Neuronal stem cell (in vitro differentiated cells): ENCODE results near the gene STAT1.

Experiments
- DNase-seq: peaks from one replicate; pipeline ENCODE4 v3.0.0-alpha.2; 2013; ENCODE audit warnings: low spot score
- H2AFZ ChIP-seq: one replicate; pipeline ENCODE4 v1.6.1; 2013; ENCODE audit warnings: mild to moderate bottlenecking, low read length, inconsistent platforms
- H2AK5ac ChIP-seq: 2 replicates; pipeline ENCODE4 v1.6.1; 2013; ENCODE audit warnings: low read depth, mild to moderate bottlenecking, inconsistent platforms, low read length, moderate library complexity, mixed read lengths
- H2BK120ac ChIP-seq: 2 replicates; pipeline ENCODE4 v1.6.1; 2013; ENCODE audit warnings: low read depth, mild to moderate bottlenecking, inconsistent platforms, low read length, moderate library complexity, mixed read lengths
- H2BK12ac ChIP-seq: one replicate; pipeline ENCODE4 v1.6.1; 2013; ENCODE audit warnings: low read length, inconsistent platforms
- H2BK15ac ChIP-seq: 2 replicates; pipeline ENCODE4 v1.6.1; 2013; ENCODE audit warnings: mild to moderate bottlenecking, low read length, inconsistent platforms, mixed read lengths
- H2BK5ac ChIP-seq: one replicate; pipeline ENCODE4 v1.6.1; 2013; ENCODE audit warnings: inconsistent platforms, mild to moderate bottlenecking, low read length, moderate library complexity
- H3K14ac ChIP-seq: one replicate; pipeline ENCODE4 v1.6.1; 2013; ENCODE audit warnings: low read length, inconsistent platforms
- H3K18ac ChIP-seq: 2 replicates; pipeline ENCODE4 v1.6.1; 2013; ENCODE audit warnings: low read length, inconsistent platforms
- H3K23ac ChIP-seq: 2 replicates; pipeline ENCODE4 v1.6.1; 2013; ENCODE audit warnings: low read depth, mild to moderate bottlenecking, mixed read lengths, low read length, inconsistent platforms; ENCODE audit not compliant: poor library complexity
- H3K27ac ChIP-seq: replicated peaks from 3 replicates; pipeline ENCODE4 v1.5.1; 2013; ENCODE audit warnings: low read length, inconsistent platforms
- H3K27me3 ChIP-seq, 3 experiments: 2 replicates each; pipeline ENCODE4 v1.6.1; 2013; ENCODE audit warnings: low read length in 3 of 3, mild to moderate bottlenecking in 2 of 3, inconsistent platforms in 1 of 3, low read depth in 1 of 3, mixed read lengths in 1 of 3, moderate library complexity in 1 of 3; ENCODE audit not compliant: control insufficient read depth in 3 of 3, insufficient read depth in 3 of 3
- H3K36me3 ChIP-seq, 2 donors: replicated peaks in 1 of 2; 2 replicates each; pipeline ENCODE4 v1.6.1; 2013; ENCODE audit warnings: low read length in 2 of 2; ENCODE audit not compliant: control insufficient read depth in 2 of 2, insufficient read depth in 2 of 2
- H3K4ac ChIP-seq: 2 replicates; pipeline ENCODE4 v1.6.1; 2013; ENCODE audit warnings: inconsistent platforms, mild to moderate bottlenecking, low read length, moderate library complexity
- H3K4me1 ChIP-seq, 2 donors: 1 replicate in 1 of 2; 2 replicates in 1 of 2; pipeline ENCODE4 v1.6.1; 2013; ENCODE audit warnings: low read length in 2 of 2, low read depth in 1 of 2; ENCODE audit not compliant: control insufficient read depth in 2 of 2, insufficient read depth in 1 of 2
- H3K4me2 ChIP-seq: one replicate; pipeline ENCODE4 v1.6.1; 2013; ENCODE audit warnings: mild to moderate bottlenecking, low read length, inconsistent platforms; ENCODE audit not compliant: insufficient read depth, poor library complexity, severe bottlenecking
- H3K4me3 ChIP-seq, 2 donors: 2 replicates each; pipeline ENCODE4 v1.5.1; 2013; ENCODE audit warnings: low read length in 2 of 2, mild to moderate bottlenecking in 2 of 2, inconsistent platforms in 1 of 2, moderate library complexity in 1 of 2
- H3K79me1 ChIP-seq: one replicate; pipeline ENCODE4 v1.6.1; 2013; ENCODE audit warnings: low read depth, mild to moderate bottlenecking, inconsistent platforms, low read length, moderate library complexity
- H3K9ac ChIP-seq: one replicate; pipeline ENCODE4 v1.6.1; 2013; ENCODE audit warnings: mild to moderate bottlenecking, low read depth, low read length, inconsistent platforms; ENCODE audit not compliant: poor library complexity
- H3K9me3 ChIP-seq, 2 donors: replicated peaks in 1 of 2; 2 replicates each; pipeline versions ENCODE3 to v1.6.1; 2013; ENCODE audit warnings: low read length in 2 of 2, mild to moderate bottlenecking in 2 of 2, inconsistent platforms in 1 of 2, low read depth in 1 of 2, mixed read lengths in 1 of 2, moderate library complexity in 1 of 2; ENCODE audit not compliant: control insufficient read depth in 2 of 2, insufficient read depth in 1 of 2
- H4K8ac ChIP-seq: one replicate; pipeline ENCODE4 v1.6.1; 2013; ENCODE audit warnings: low read depth, mild to moderate bottlenecking, inconsistent platforms, low read length, moderate library complexity
- H4K91ac ChIP-seq: one replicate; pipeline ENCODE4 v1.6.1; 2013; ENCODE audit warnings: low read length, low read depth, mild to moderate bottlenecking, inconsistent platforms; ENCODE audit not compliant: poor library complexity
- WGBS, 2 donors: extraction: QIAGEN DNeasy Blood & Tissue Kit; methylation state at CpG; one replicate each; pipeline ENCODE4 v1.1.7; 2013; ENCODE audit warnings: missing lambda C conversion rate in 2 of 2, mixed read lengths in 1 of 2; ENCODE audit not compliant: insufficient read length in 2 of 2, insufficient replicate concordance in 1 of 2; ENCODE audit errors: extremely low coverage in 2 of 2; 5-methylcytosine and 5-hydroxymethylcytosine counted together

The STAT1 gene

DNA sequence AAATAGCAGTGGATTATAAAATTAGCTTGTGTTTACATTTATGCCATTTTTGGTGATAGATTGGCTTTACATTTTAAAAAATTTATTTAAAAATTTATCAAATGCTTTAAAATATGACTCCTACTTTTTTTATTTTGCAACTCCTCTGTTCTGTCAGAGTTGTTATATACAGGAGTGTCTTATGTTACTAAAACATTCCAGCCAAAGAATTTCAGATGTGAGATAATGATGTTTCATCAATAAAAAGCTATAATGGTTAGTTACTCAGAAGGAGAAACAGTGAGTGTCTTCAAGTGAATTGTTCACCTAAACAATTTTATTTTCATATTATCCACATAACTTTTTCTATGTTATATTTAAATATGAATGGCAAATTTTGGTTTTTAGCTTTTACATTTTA lies 80.6 kb downstream of the STAT1 start:
- H3K4me1 ChIP-seq, result peaks cover 0 to 6% of the 10 kb centered on the region in 2 donors

GRCh38 chr2:190932514-190932913 lies 81.5 kb downstream of the STAT1 start:
- H3K4ac ChIP-seq, result no peak overlapping the region
- WGBS, 2 donors, result no CpG with 5 or more reads among the region's 1 CpG
- no peak overlapping the region for H3K4me2 ChIP-seq
- peaks cover 0 to 41% of the 10 kb centered on the region in 2 donors for H3K36me3 ChIP-seq
- H3K14ac ChIP-seq, result no peak overlapping the region
- H2BK120ac ChIP-seq, result no peak overlapping the region
- DNase-seq, result no peak
- H2BK5ac ChIP-seq, result no peak overlapping the region
- H3K9me3 ChIP-seq, result no peaks in the 10 kb centered on the region
- no peak overlapping the region for H2BK15ac ChIP-seq
- H4K91ac ChIP-seq, result no peak overlapping the region
- no peak overlapping the region for H3K27ac ChIP-seq
- no peaks in the 10 kb centered on the region for H3K27me3 ChIP-seq
- H2AK5ac ChIP-seq, result no peak overlapping the region
- H3K9ac ChIP-seq, result no peak overlapping the region
- no peak overlapping the region for H4K8ac ChIP-seq
- no peak overlapping the region for H3K18ac ChIP-seq
- H3K23ac ChIP-seq, result no peak overlapping the region
- peaks cover 0 to 6% of the 10 kb centered on the region in 2 donors for H3K4me1 ChIP-seq
- H3K79me1 ChIP-seq, result no peaks in the 10 kb centered on the region
- H2BK12ac ChIP-seq, result no peak overlapping the region
- H2AFZ ChIP-seq, result no peak overlapping the region
- H3K4me3 ChIP-seq, result no peak overlapping the region

More for the DNA sequence above, 80.6 kb downstream of the STAT1 start:
- Histone ChIP-seq H3K18ac (no peak overlapping the region), H3K4ac (no peak overlapping the region), H2BK12ac (no peak overlapping the region), H3K27ac (no peak overlapping the region), H3K36me3 (peaks cover 0 to 35% of the 10 kb centered on the region in 2 donors), H4K91ac (no peak overlapping the region), H2AFZ (no peak overlapping the region), H2AK5ac (no peak overlapping the region), H3K4me3 (no peak overlapping the region), H3K9me3 (no peaks in the 10 kb centered on the region), H2BK15ac (no peak overlapping the region), H2BK120ac (no peak overlapping the region), H3K27me3 (no peaks in the 10 kb centered on the region), H2BK5ac (no peak overlapping the region), H3K14ac (no peak overlapping the region), H3K23ac (no peak overlapping the region), H3K9ac (no peak overlapping the region), H4K8ac (no peak overlapping the region), H3K4me2 (no peak overlapping the region), H3K79me1 (no peaks in the 10 kb centered on the region)
- no peak for DNase-seq

DNA sequence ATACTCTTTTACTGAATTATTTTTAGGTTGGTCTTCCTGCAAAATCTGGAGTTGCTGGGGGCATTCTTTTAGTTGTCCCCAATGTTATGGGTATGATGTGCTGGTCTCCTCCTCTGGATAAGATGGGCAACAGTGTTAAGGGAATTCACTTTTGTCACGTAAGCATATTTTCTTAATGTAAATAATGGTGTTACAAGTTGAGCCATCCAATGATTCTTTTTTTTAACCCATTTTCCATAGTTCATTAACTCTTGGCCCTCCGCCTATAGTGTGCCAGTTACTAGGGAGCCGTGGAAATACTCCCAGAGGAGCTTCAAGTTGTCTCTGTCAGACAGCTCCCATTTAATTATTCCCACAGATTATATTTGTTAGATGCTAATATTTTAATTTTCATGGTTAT lies 83.6 kb downstream of the STAT1 start:
- no peak overlapping the region for H2AFZ ChIP-seq
- no peak overlapping the region for H4K91ac ChIP-seq
- H3K27ac ChIP-seq, result no peak overlapping the region
- no peaks in the 10 kb centered on the region for H3K79me1 ChIP-seq
- H2BK120ac ChIP-seq, result no peak overlapping the region
- H4K8ac ChIP-seq, result no peak overlapping the region
- H2BK15ac ChIP-seq, result no peak overlapping the region
- no peaks in the 10 kb centered on the region for H3K27me3 ChIP-seq
- H3K4me1 ChIP-seq, result peaks cover 0 to 6% of the 10 kb centered on the region in 2 donors
- no peak overlapping the region for H2BK12ac ChIP-seq
- H3K4me2 ChIP-seq, result no peak overlapping the region
- no peak overlapping the region for H3K4me3 ChIP-seq
- no peak overlapping the region for H2AK5ac ChIP-seq
- no peak overlapping the region for H3K9ac ChIP-seq
- H3K23ac ChIP-seq, result no peak overlapping the region
- H3K36me3 ChIP-seq, result peaks cover 0 to 56% of the 10 kb centered on the region in 2 donors
- no peak overlapping the region for H3K18ac ChIP-seq
- no peak overlapping the region for H3K14ac ChIP-seq
- H2BK5ac ChIP-seq, result no peak overlapping the region
- DNase-seq, result no peak
- H3K4ac ChIP-seq, result no peak overlapping the region
- WGBS, 2 donors, result no CpG with 5 or more reads among the region's 3 CpGs
- no peaks in the 10 kb centered on the region for H3K9me3 ChIP-seq

DNA sequence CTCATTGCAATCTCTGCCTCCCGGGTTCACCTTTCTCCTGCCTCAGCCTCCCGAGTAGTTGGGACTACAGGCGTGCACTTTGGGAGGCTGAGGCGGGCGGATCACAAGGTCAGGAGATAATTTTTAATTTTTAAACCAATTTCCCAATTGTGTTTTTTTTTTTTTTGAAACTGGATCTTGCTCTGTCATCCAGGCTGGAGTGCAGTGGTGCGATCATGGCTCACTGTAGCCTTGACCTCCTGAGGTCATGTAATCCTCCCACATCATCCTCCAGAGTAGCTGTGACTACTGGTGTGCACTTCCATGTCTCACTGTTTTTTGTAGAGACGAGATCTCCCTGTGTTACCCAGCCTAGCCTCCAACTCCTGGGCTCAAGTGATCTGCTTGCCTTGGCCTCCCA lies 84.1 kb downstream of the STAT1 start:
- Histone ChIP-seq H4K91ac (no peak overlapping the region), H4K8ac (no peak overlapping the region), H2BK5ac (no peak overlapping the region), H2BK15ac (no peak overlapping the region), H3K4me2 (no peak overlapping the region), H2AK5ac (no peak overlapping the region), H3K27ac (no peak overlapping the region), H3K79me1 (no peaks in the 10 kb centered on the region), H3K9me3 (no peaks in the 10 kb centered on the region), H3K27me3 (no peaks in the 10 kb centered on the region), H3K4ac (no peak overlapping the region), H3K9ac (no peak overlapping the region), H3K23ac (no peak overlapping the region), H3K18ac (no peak overlapping the region), H2BK120ac (no peak overlapping the region), H3K4me1 (peaks cover 0 to 6% of the 10 kb centered on the region in 2 donors), H3K4me3 (no peak overlapping the region), H2BK12ac (no peak overlapping the region), H3K14ac (no peak overlapping the region), H2AFZ (no peak overlapping the region), H3K36me3 (peaks cover 0 to 58% of the 10 kb centered on the region in 2 donors)
- WGBS, 2 donors, result no CpG with 5 or more reads among the region's 7 CpGs
- DNase-seq, result no peak
